DOHH2 (cell line): ENCODE data around the gene CADPS.

Source experiments
- EZH2phosphoT487 ChIP-seq: fragments of 200-600 bp; sonication (generic); IDR thresholded peaks from 2 replicates; pipeline ENCODE4 v1.6.1; 2017; ENCODE audit warnings: borderline replicate concordance, mild to moderate bottlenecking, antibody characterized with exemption, low read length, moderate library complexity, mixed read lengths
- TF ChIP-seq, protein P1 (sequence below): fragments of 200-600 bp; sonication (generic); IDR thresholded peaks from one replicate; pipeline ENCODE4 v1.5.1; 2014; ENCODE audit warnings: antibody characterized with exemption, mild to moderate bottlenecking, low read depth, low read length; ENCODE audit not compliant: poor library complexity, severe bottlenecking

GRCh38 chr3:62835554-62836236, 39.5 kb downstream of the CADPS start:
- TF ChIP-seq, protein P1, sequence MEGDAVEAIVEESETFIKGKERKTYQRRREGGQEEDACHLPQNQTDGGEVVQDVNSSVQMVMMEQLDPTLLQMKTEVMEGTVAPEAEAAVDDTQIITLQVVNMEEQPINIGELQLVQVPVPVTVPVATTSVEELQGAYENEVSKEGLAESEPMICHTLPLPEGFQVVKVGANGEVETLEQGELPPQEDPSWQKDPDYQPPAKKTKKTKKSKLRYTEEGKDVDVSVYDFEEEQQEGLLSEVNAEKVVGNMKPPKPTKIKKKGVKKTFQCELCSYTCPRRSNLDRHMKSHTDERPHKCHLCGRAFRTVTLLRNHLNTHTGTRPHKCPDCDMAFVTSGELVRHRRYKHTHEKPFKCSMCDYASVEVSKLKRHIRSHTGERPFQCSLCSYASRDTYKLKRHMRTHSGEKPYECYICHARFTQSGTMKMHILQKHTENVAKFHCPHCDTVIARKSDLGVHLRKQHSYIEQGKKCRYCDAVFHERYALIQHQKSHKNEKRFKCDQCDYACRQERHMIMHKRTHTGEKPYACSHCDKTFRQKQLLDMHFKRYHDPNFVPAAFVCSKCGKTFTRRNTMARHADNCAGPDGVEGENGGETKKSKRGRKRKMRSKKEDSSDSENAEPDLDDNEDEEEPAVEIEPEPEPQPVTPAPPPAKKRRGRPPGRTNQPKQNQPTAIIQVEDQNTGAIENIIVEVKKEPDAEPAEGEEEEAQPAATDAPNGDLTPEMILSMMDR = no peak
- no peak for TF ChIP-seq EZH2phosphoT487
